Vagina (tissue), 2 donors: Measurements from ENCODE around the gene PIAS1. TPM values are rescaled to one million over a fixed set of nuclear protein-coding genes. Genes with fewer than 3 reads are reported as not detected.
"Not testable (repeated sequence)": the region's sequence is repeated elsewhere in the genome, so short reads cannot be mapped to it uniquely, and the experiment has no call there.

Source experiments
- DNase-seq, 2 donors: peaks; one replicate each; pipeline ENCODE4 v3.0.0-alpha.2; 2017; ENCODE audit errors: extremely low spot score in 2 of 2
- H3K27ac ChIP-seq: fragments of 200-600 bp; sonication (generic); one replicate; pipeline ENCODE4 v1.5.1; 2019
- H3K27me3 ChIP-seq: fragments of 200-600 bp; sonication (generic); one replicate; pipeline ENCODE4 v1.5.1; 2019
- H3K36me3 ChIP-seq, 2 donors: fragments of 200-600 bp; sonication (generic); one replicate each; pipeline ENCODE4 v1.5.1; 2017 to 2019
- H3K4me1 ChIP-seq: fragments of 200-600 bp; sonication (generic); one replicate; pipeline ENCODE4 v1.5.1; 2019
- H3K4me3 ChIP-seq, 2 donors: fragments of 200-600 bp; sonication (generic); 1 replicate in 1 of 2; 2 replicates in 1 of 2; pipeline ENCODE4 v1.5.1; 2016 to 2019
- H3K9me3 ChIP-seq: fragments of 200-600 bp; sonication (generic); one replicate; pipeline ENCODE4 v1.5.1; 2019
- CTCF ChIP-seq, 3 experiments: fragments of 450-650 bp in 2 of 3; fragments of 200-600 bp in 1 of 3; sonication (generic) in 1 of 3; IDR thresholded peaks; one replicate each; pipeline ENCODE4 v1.5.1; 2017 to 2019; ENCODE audit warnings: antibody characterized with exemption in 3 of 3, mild to moderate bottlenecking in 2 of 3, moderate library complexity in 2 of 3
- POLR2A ChIP-seq, 2 donors: fragments of 450-650 bp; IDR thresholded peaks; one replicate each; pipeline ENCODE4 v1.6.1; 2017; ENCODE audit warnings: antibody characterized with exemption in 2 of 2, mild to moderate bottlenecking in 2 of 2, moderate library complexity in 2 of 2
- POLR2AphosphoS5 ChIP-seq, 2 donors: sonication (generic); formaldehyde crosslinking; IDR thresholded peaks; one replicate each; pipeline ENCODE4 v1.9.0; 2017; ENCODE audit warnings: antibody characterized with exemption in 2 of 2, mild to moderate bottlenecking in 2 of 2, low read depth in 1 of 2; ENCODE audit not compliant: insufficient read depth in 1 of 2
- intact Hi-C: fragments of 100-400 bp; cut with DNase I; formaldehyde crosslinking; loops from one replicate; pipeline ENCODE4 v1.15.1; 2023
- total RNA-seq: library from RNA; depleted of rRNA; stranded (reverse); fragments of >200 nt; gene quantifications from one replicate; pipeline ENCODE4 v1.2.3, GENCODE V29; 2016

PIAS1 gene
- total RNA-seq, 1 donor from 2014 or later, result 88.1 TPM

- no peaks in the 10 kb centered on the region for H3K27me3 ChIP-seq
- H3K4me1 ChIP-seq, result no peaks in the 10 kb centered on the region
- H3K36me3 ChIP-seq, result no peaks in the 10 kb centered on the region
- DNase-seq, result peak in 1 of 2 donors; percentile 67
- intact Hi-C loops, result no loop called here
- H3K9me3 ChIP-seq, result no peaks in the 10 kb centered on the region
- TF ChIP-seq CTCF (IDR thresholded peaks at IDR 0.05) (no peak), POLR2AphosphoS5 (IDR thresholded peaks at IDR 0.05; ENCODE audit: insufficient read depth in 1 of 2, low read depth in 1 of 2) (no peak), POLR2A (IDR thresholded peaks at IDR 0.05) (no peak)
- H3K4me3 ChIP-seq, result no peak overlapping the region
- no peak overlapping the region for H3K27ac ChIP-seq
Measured at GRCh38 chr15:68218847-68219798, 165.0 kb downstream of the PIAS1 start.

- Histone ChIP-seq H3K4me1 (no peaks in the 10 kb centered on the region), H3K27ac (no peak overlapping the region), H3K36me3 (no peaks in the 10 kb centered on the region), H3K4me3 (no peak overlapping the region), H3K9me3 (no peaks in the 10 kb centered on the region), H3K27me3 (no peaks in the 10 kb centered on the region)
- intact Hi-C loops, result no loop called here
- TF ChIP-seq POLR2AphosphoS5 (IDR thresholded peaks at IDR 0.05; ENCODE audit: insufficient read depth in 1 of 2, low read depth in 1 of 2) (no peak), POLR2A (IDR thresholded peaks at IDR 0.05) (no peak), CTCF (IDR thresholded peaks at IDR 0.05) (no peak)
- DNase-seq, result no peak
Measured at GRCh38 chr15:68220489-68220888, 166.4 kb downstream of the PIAS1 start.

GRCh38 chr15:68220967-68221366 is 166.9 kb downstream of the PIAS1 start:
- Histone ChIP-seq H3K27me3 (no peaks in the 10 kb centered on the region), H3K36me3 (no peaks in the 10 kb centered on the region), H3K4me3 (no peak overlapping the region), H3K27ac (no peak overlapping the region), H3K4me1 (no peaks in the 10 kb centered on the region), H3K9me3 (no peaks in the 10 kb centered on the region)
- intact Hi-C loops, result no loop called here
- DNase-seq, result peak in 1 of 2 donors; percentile 8
- no peak for TF ChIP-seq CTCF (IDR thresholded peaks at IDR 0.05)
- TF ChIP-seq POLR2A (IDR thresholded peaks at IDR 0.05), result no peak
- TF ChIP-seq POLR2AphosphoS5 (IDR thresholded peaks at IDR 0.05; ENCODE audit: insufficient read depth in 1 of 2, low read depth in 1 of 2), result no peak

GRCh38 chr15:68221530-68222431 is 167.7 kb downstream of the PIAS1 start:
- H3K4me3 ChIP-seq, H3K9me3 ChIP-seq, H3K36me3 ChIP-seq, H3K27ac ChIP-seq, DNase-seq, H3K27me3 ChIP-seq, H3K4me1 ChIP-seq, intact Hi-C loops: not testable (repeated sequence)

GRCh38 chr15:68222432-68222743 is 168.3 kb downstream of the PIAS1 start:
- H3K27me3 ChIP-seq, DNase-seq, H3K9me3 ChIP-seq, H3K36me3 ChIP-seq, H3K27ac ChIP-seq, intact Hi-C loops, H3K4me1 ChIP-seq, H3K4me3 ChIP-seq: not testable (repeated sequence)
